Fibroblast of pulmonary artery (primary cell): ENCODE measurements around the gene ETV3L.
A peak's percentile ranks its signal among the peaks of the same experiment; 100 is the strongest.
"Not testable (repeated sequence)": the region's sequence is repeated elsewhere in the genome, so short reads cannot be mapped to it uniquely, and the experiment has no call there.

Experiments used
- DNase-seq: peaks from one replicate; pipeline ENCODE4 v3.0.0-alpha.2; 2010; ENCODE audit warnings: low read depth
- H3K4me3 ChIP-seq: replicated peaks from 2 replicates; pipeline ENCODE4 v1.5.1; 2011; ENCODE audit warnings: low read depth, mild to moderate bottlenecking, control low read depth, low read length, moderate library complexity
- CTCF ChIP-seq: IDR thresholded peaks from 2 replicates; pipeline ENCODE4 v1.5.1; 2011; ENCODE audit warnings: mild to moderate bottlenecking, control low read depth, low read length, inconsistent platforms; ENCODE audit errors: missing control alignments

The ETV3L gene

GRCh38 chr1:157105988-157106812 lies 6.6 kb upstream of the ETV3L start:
- no peak for TF ChIP-seq CTCF
- DNase-seq: peak; percentile 68
- no peak overlapping the region for H3K4me3 ChIP-seq

- no peak for TF ChIP-seq CTCF
- H3K4me3 ChIP-seq: no peak overlapping the region
- DNase-seq: no peak
These were observed 5.8 kb upstream of the ETV3L start for GRCh38 chr1:157105298-157105987.

- no peak for TF ChIP-seq CTCF
- no peak for DNase-seq
These were observed 5.1 kb upstream of the ETV3L start for GRCh38 chr1:157104598-157105293.

GRCh38 chr1:157103268-157103667 lies 3.7 kb upstream of the ETV3L start:
- DNase-seq: no peak
- TF ChIP-seq CTCF: no peak
- H3K4me3 ChIP-seq: no peak overlapping the region

More at GRCh38 chr1:157104598-157105293, 5.1 kb upstream of the ETV3L start:
- H3K4me3 ChIP-seq: no peak overlapping the region

GRCh38 chr1:157101149-157101548 lies 1.5 kb upstream of the ETV3L start:
- no peak overlapping the region for H3K4me3 ChIP-seq
- TF ChIP-seq CTCF: no peak
- no peak for DNase-seq

- H3K4me3 ChIP-seq, DNase-seq: not testable (repeated sequence)
These were observed 498 bp downstream of the ETV3L start for GRCh38 chr1:157098987-157099632.

- H3K4me3 ChIP-seq: no peak overlapping the region
- TF ChIP-seq CTCF: no peak
- DNase-seq: no peak
These were observed 1.1 kb downstream of the ETV3L start for GRCh38 chr1:157098519-157098918.
